ENCODE data around the gene SORL1. TPM values are rescaled to one million over a fixed set of nuclear protein-coding genes. Genes with fewer than 3 reads are reported as not detected.
"Not testable (repeated sequence)": the region's sequence is repeated elsewhere in the genome, so short reads cannot be mapped to it uniquely, and the experiment has no call there.

Gene SORL1
- total RNA-seq (2014; rRNA removed; shearing (Covaris generic)) (0.54 and 0.76 TPM in 2 replicates), polyA plus RNA-seq (2016; fragmentation: Nextera tagmentation; extraction: Ambion mirVana) (0.26 and 0.30 TPM in 2 replicates)

- Histone ChIP-seq H3K27ac (no peak within 1 kb of the TSS), H3K4me1 (ENCODE audit: insufficient read depth) (no peaks in the 10 kb centered on the region), H3K79me2 (ENCODE audit: insufficient read depth) (no peaks in the 10 kb centered on the region), H4K20me1 (ENCODE audit: insufficient read depth) (no peaks in the 10 kb centered on the region), H3K9me2 (ENCODE audit: insufficient read depth) (no peaks in the 10 kb centered on the region), H3K4me3 (peak within 1 kb of the TSS; percentile 75), H3K9me3 (ENCODE audit: low read depth) (no peaks in the 10 kb centered on the region), H3K9ac (no peak within 1 kb of the TSS), H3K27me3 (replicated peaks; ENCODE audit: insufficient read depth) (peaks cover 47% of the 10 kb centered on the region), H3K36me3 (ENCODE audit: low read depth) (no peaks in the 10 kb centered on the region), H3F3A (ENCODE audit: insufficient read depth) (no peaks in the 10 kb centered on the region), H2AFZ (peak within 1 kb of the TSS; percentile 78), H3K4me2 (ENCODE audit: unreplicated experiment) (peak within 1 kb of the TSS; percentile 77)
- 1 to 2% methylated on average over 40 to 82 of the region's 89 CpGs for WGBS, 2 experiments (ENCODE audit: low coverage in 1 of 2, low lambda C conversion rate in 2 of 2, missing lambda C conversion rate in 2 of 2)
- peak; percentile 82 for DNase-seq
- in situ Hi-C loops (cut with MboI), result no loop called here
- TF ChIP-seq EZH2phosphoT487 (IDR thresholded peaks at IDR 0.05; ENCODE audit: insufficient read depth, low read depth) (no peak), EZH2 (IDR thresholded peaks at IDR 0.05; ENCODE audit: insufficient read depth, poor library complexity, severe bottlenecking) (no peak)
Observed at GRCh38 chr11:121451986-121452608, at the start of gene SORL1. Gene SORL1 (plus strand): TSS chr11:121452314. CDS start chr11:121452332, 18 bp downstream.

GRCh38 chr11:121405646-121406045, 46.5 kb upstream of the SORL1 start:
- TF ChIP-seq EZH2 (IDR thresholded peaks at IDR 0.05; ENCODE audit: insufficient read depth, poor library complexity, severe bottlenecking) (no peak), EZH2phosphoT487 (IDR thresholded peaks at IDR 0.05; ENCODE audit: insufficient read depth, low read depth) (no peak)
- H3K4me2 ChIP-seq (ENCODE audit: unreplicated experiment), result no peak overlapping the region
- H3F3A ChIP-seq (ENCODE audit: insufficient read depth), result no peaks in the 10 kb centered on the region
- no peak overlapping the region for H2AFZ ChIP-seq
- H3K27ac ChIP-seq, result no peak overlapping the region
- H3K27me3 ChIP-seq (replicated peaks; ENCODE audit: insufficient read depth), result peaks cover 18% of the 10 kb centered on the region
- H3K4me3 ChIP-seq, result no peak overlapping the region
- 33 to 57% methylated on average over 1 of the region's 1 CpG for WGBS, 2 experiments (ENCODE audit: low coverage in 1 of 2, low lambda C conversion rate in 2 of 2, missing lambda C conversion rate in 2 of 2)
- no peak for DNase-seq
- in situ Hi-C loops (cut with MboI), result no loop called here
- H4K20me1 ChIP-seq (ENCODE audit: insufficient read depth), result no peaks in the 10 kb centered on the region
- H3K9me2 ChIP-seq (ENCODE audit: insufficient read depth), result no peaks in the 10 kb centered on the region
- no peaks in the 10 kb centered on the region for H3K4me1 ChIP-seq (ENCODE audit: insufficient read depth)
- no peak overlapping the region for H3K9ac ChIP-seq
- H3K36me3 ChIP-seq (ENCODE audit: low read depth), result no peaks in the 10 kb centered on the region
- no peaks in the 10 kb centered on the region for H3K9me3 ChIP-seq (ENCODE audit: low read depth)
- H3K79me2 ChIP-seq (ENCODE audit: insufficient read depth), result no peaks in the 10 kb centered on the region

- Histone ChIP-seq H2AFZ (no peak overlapping the region), H3K9me3 (ENCODE audit: low read depth) (no peaks in the 10 kb centered on the region), H3K4me1 (ENCODE audit: insufficient read depth) (no peaks in the 10 kb centered on the region), H3K4me2 (ENCODE audit: unreplicated experiment) (no peak overlapping the region), H3K27ac (no peak overlapping the region), H3K79me2 (ENCODE audit: insufficient read depth) (no peaks in the 10 kb centered on the region), H3F3A (ENCODE audit: insufficient read depth) (no peaks in the 10 kb centered on the region), H3K36me3 (ENCODE audit: low read depth) (no peaks in the 10 kb centered on the region), H3K9me2 (ENCODE audit: insufficient read depth) (no peaks in the 10 kb centered on the region), H4K20me1 (ENCODE audit: insufficient read depth) (no peaks in the 10 kb centered on the region), H3K9ac (no peak overlapping the region), H3K27me3 (replicated peaks; ENCODE audit: insufficient read depth) (peaks cover 18% of the 10 kb centered on the region), H3K4me3 (no peak overlapping the region)
- in situ Hi-C loops (cut with MboI), result no loop called here
- 59 to 63% methylated on average over 2 of the region's 2 CpGs for WGBS, 2 experiments (ENCODE audit: low coverage in 1 of 2, low lambda C conversion rate in 2 of 2, missing lambda C conversion rate in 2 of 2)
- no peak for DNase-seq
- TF ChIP-seq EZH2phosphoT487 (IDR thresholded peaks at IDR 0.05; ENCODE audit: insufficient read depth, low read depth) (no peak), EZH2 (IDR thresholded peaks at IDR 0.05; ENCODE audit: insufficient read depth, poor library complexity, severe bottlenecking) (no peak)
Observed at GRCh38 chr11:121406291-121406690, 45.8 kb upstream of the SORL1 start.

- Histone ChIP-seq H3K9ac (no peak overlapping the region), H3K27me3 (replicated peaks; ENCODE audit: insufficient read depth) (peaks cover 18% of the 10 kb centered on the region), H3K4me3 (no peak overlapping the region), H3K36me3 (ENCODE audit: low read depth) (no peaks in the 10 kb centered on the region), H3K4me1 (ENCODE audit: insufficient read depth) (no peaks in the 10 kb centered on the region), H3K9me2 (ENCODE audit: insufficient read depth) (no peaks in the 10 kb centered on the region), H4K20me1 (ENCODE audit: insufficient read depth) (no peaks in the 10 kb centered on the region), H3K4me2 (ENCODE audit: unreplicated experiment) (no peak overlapping the region), H3K27ac (no peak overlapping the region), H3K9me3 (ENCODE audit: low read depth) (no peaks in the 10 kb centered on the region), H3K79me2 (ENCODE audit: insufficient read depth) (no peaks in the 10 kb centered on the region), H3F3A (ENCODE audit: insufficient read depth) (no peaks in the 10 kb centered on the region), H2AFZ (no peak overlapping the region)
- TF ChIP-seq EZH2phosphoT487 (IDR thresholded peaks at IDR 0.05; ENCODE audit: insufficient read depth, low read depth), result no peak
- no peak for TF ChIP-seq EZH2 (IDR thresholded peaks at IDR 0.05; ENCODE audit: insufficient read depth, poor library complexity, severe bottlenecking)
- DNase-seq, result no peak
- in situ Hi-C loops (cut with MboI), result no loop called here
- 59 to 65% methylated on average over 2 of the region's 2 CpGs for WGBS, 2 experiments (ENCODE audit: low coverage in 1 of 2, low lambda C conversion rate in 2 of 2, missing lambda C conversion rate in 2 of 2)
Observed at GRCh38 chr11:121408830-121409229, 43.3 kb upstream of the SORL1 start.

- H3K27ac ChIP-seq; H3K4me1 ChIP-seq (ENCODE audit: insufficient read depth); DNase-seq; H3F3A ChIP-seq (ENCODE audit: insufficient read depth); H4K20me1 ChIP-seq (ENCODE audit: insufficient read depth); H3K9ac ChIP-seq; H3K9me3 ChIP-seq (ENCODE audit: low read depth); H3K9me2 ChIP-seq (ENCODE audit: insufficient read depth); in situ Hi-C loops (cut with MboI); H3K36me3 ChIP-seq (ENCODE audit: low read depth); H2AFZ ChIP-seq; H3K4me3 ChIP-seq; H3K4me2 ChIP-seq (ENCODE audit: unreplicated experiment); H3K79me2 ChIP-seq (ENCODE audit: insufficient read depth): not testable (repeated sequence)
- WGBS, 2 experiments (ENCODE audit: low coverage in 1 of 2, low lambda C conversion rate in 2 of 2, missing lambda C conversion rate in 2 of 2), result 65 to 78% methylated on average over 2 of the region's 2 CpGs
- H3K27me3 ChIP-seq (replicated peaks; ENCODE audit: insufficient read depth), result peaks cover 27% of the 10 kb centered on the region
Observed at GRCh38 chr11:121410041-121410440, 42.1 kb upstream of the SORL1 start.

- H3F3A ChIP-seq (ENCODE audit: insufficient read depth); H2AFZ ChIP-seq; DNase-seq; H3K79me2 ChIP-seq (ENCODE audit: insufficient read depth); H3K9me3 ChIP-seq (ENCODE audit: low read depth); H3K4me2 ChIP-seq (ENCODE audit: unreplicated experiment); H3K4me3 ChIP-seq; H3K4me1 ChIP-seq (ENCODE audit: insufficient read depth); in situ Hi-C loops (cut with MboI); H3K9ac ChIP-seq; H3K27ac ChIP-seq; H3K9me2 ChIP-seq (ENCODE audit: insufficient read depth); H4K20me1 ChIP-seq (ENCODE audit: insufficient read depth); H3K36me3 ChIP-seq (ENCODE audit: low read depth): not testable (repeated sequence)
- peaks cover 27% of the 10 kb centered on the region for H3K27me3 ChIP-seq (replicated peaks; ENCODE audit: insufficient read depth)
Observed at GRCh38 chr11:121411330-121411729, 40.8 kb upstream of the SORL1 start.

Measured in GM23248 (cell line).